HepG2 (cell line): Measurements from ENCODE around the gene APOL2. TPM values are rescaled to one million over a fixed set of nuclear protein-coding genes. Genes with fewer than 3 reads are reported as not detected.

Experiments used
- ATAC-seq: fragments of 200-7000 bp; cut with Tn5 transposase; 3 replicates; pipeline ENCODE4 v1.9.1; 2020; ENCODE audit warnings: mild to moderate bottlenecking, moderate library complexity
- BruUV-seq: library from RNA; stranded (reverse); fragments of 400-500 nt; replicated peaks from 2 replicates; lab custom pipeline; 2021; lab: Mats Ljungman, UMichigan
- CTCF ChIA-PET: fragments of 300-600 bp; formaldehyde crosslinking; extraction: SDS; loops from one replicate; lab custom pipeline; 2021; ENCODE audit warnings: low total read pairs, inconsistent platforms, low intra/inter-chr PET ratio; lab: Yijun Ruan, JAX
- POLR2A ChIA-PET: fragments of 350-600 bp; sonication (Branson Sonifier 250); formaldehyde crosslinking; loops from one replicate; lab custom pipeline; 2020; ENCODE audit warnings: antibody characterized with exemption, inconsistent platforms; lab: Yijun Ruan, JAX
- DNase-seq: peaks from one replicate; pipeline ENCODE4 v3.0.0-alpha.2; 2015; ENCODE audit warnings: low spot score
- FAIRE-seq: peaks from 3 replicates; lab custom pipeline; 2011; peaks lifted over from hg19 to GRCh38; lab: Jason Lieb, UNC
- H2AFZ ChIP-seq: one replicate; pipeline ENCODE4 v1.6.1; 2011; ENCODE audit warnings: low read length, inconsistent platforms
- H3K27ac ChIP-seq: fragments of 300-600 bp; 3 replicates; pipeline ENCODE4 v1.8.0; 2011; ENCODE audit warnings: mixed run types, mild to moderate bottlenecking, mixed read lengths, low read length, inconsistent platforms; ENCODE audit not compliant: insufficient read depth; ENCODE audit errors: extremely low read length
- H3K27me3 ChIP-seq, 2 experiments: fragments of 200-600 bp in 1 of 2; 2 replicates in 1 of 2; 3 replicates in 1 of 2; pipeline versions ENCODE4 v1.6.0 to v1.8.0; 2011; ENCODE audit warnings: low read length in 2 of 2, mild to moderate bottlenecking in 2 of 2, moderate library complexity in 2 of 2, inconsistent platforms in 1 of 2; ENCODE audit not compliant: insufficient read depth in 2 of 2, control insufficient read depth in 1 of 2
- H3K36me3 ChIP-seq, 2 experiments: fragments of 200-600 bp in 1 of 2; replicated peaks in 1 of 2; 2 replicates in 1 of 2; 3 replicates in 1 of 2; pipeline versions ENCODE4 v1.5.1 to v1.8.0; 2011; ENCODE audit warnings: low read length in 2 of 2, inconsistent platforms in 1 of 2; ENCODE audit not compliant: insufficient read depth in 2 of 2, control insufficient read depth in 1 of 2
- H3K4me1 ChIP-seq: 2 replicates; pipeline ENCODE4 v1.5.1; 2012; ENCODE audit warnings: low read length, inconsistent platforms; ENCODE audit not compliant: insufficient read depth
- H3K4me2 ChIP-seq: 2 replicates; pipeline ENCODE4 v1.6.0; 2011; ENCODE audit warnings: low read depth, low read length, inconsistent platforms
- H3K4me3 ChIP-seq, 3 experiments: fragments of 200-600 bp in 1 of 3; sonication (generic), shearing (Covaris generic) in 1 of 3; replicated peaks in 1 of 3; 2 replicates each; pipeline ENCODE4 v1.5.1; 2011 to 2016; ENCODE audit warnings: low read length in 3 of 3, inconsistent platforms in 2 of 3, low read depth in 2 of 3, mild to moderate bottlenecking in 2 of 3, control low read depth in 1 of 3, mixed read lengths in 1 of 3; ENCODE audit not compliant: insufficient read depth in 1 of 3
- H3K79me2 ChIP-seq: one replicate; pipeline ENCODE4 v1.6.1; 2011; ENCODE audit warnings: low read length, inconsistent platforms; ENCODE audit not compliant: insufficient read depth
- H3K9ac ChIP-seq: 2 replicates; pipeline ENCODE4 v1.6.0; 2011; ENCODE audit warnings: mild to moderate bottlenecking, low read depth, low read length, inconsistent platforms; ENCODE audit not compliant: insufficient read depth
- H3K9me3 ChIP-seq: 2 replicates; pipeline ENCODE4 v1.5.1; 2012; ENCODE audit warnings: mild to moderate bottlenecking, low read length
- H4K20me1 ChIP-seq: 2 replicates; pipeline ENCODE4 v1.6.0; 2011; ENCODE audit warnings: inconsistent platforms, mild to moderate bottlenecking, low read length, moderate library complexity; ENCODE audit not compliant: insufficient read depth
- ATF6 ChIP-seq: sonication (generic); formaldehyde crosslinking; conservative IDR thresholded peaks from 2 replicates; pipeline ENCODE4 v1.4.0; 2020; ENCODE audit warnings: missing genetic modification reagents
- EP300 ChIP-seq, 3 experiments: sonication (generic) in 1 of 3; formaldehyde crosslinking in 1 of 3; IDR thresholded peaks; 2 replicates each; pipeline versions ENCODE4 v1.5.1 to v1.6.1; 2011 to 2020; ENCODE audit warnings: low read depth in 2 of 3, low read length in 2 of 3, borderline replicate concordance in 1 of 3, improper control_type of control experiment in 1 of 3, mild to moderate bottlenecking in 1 of 3, missing genetic modification reagents in 1 of 3, moderate library complexity in 1 of 3
- FOXO1 ChIP-seq: sonication (generic); formaldehyde crosslinking; IDR thresholded peaks from 2 replicates; pipeline ENCODE4 v1.4.0; 2020; ENCODE audit warnings: missing genetic modification reagents
- NCOA2 ChIP-seq: sonication (generic); formaldehyde crosslinking; IDR thresholded peaks from 2 replicates; pipeline ENCODE4 v1.8.0; 2022; ENCODE audit warnings: inconsistent platforms
- NR2F6 ChIP-seq, 2 experiments: IDR thresholded peaks; 2 replicates each; pipeline ENCODE4 v1.6.1; 2016; ENCODE audit warnings: antibody characterized with exemption in 1 of 2, mild to moderate bottlenecking in 1 of 2
- RXRB ChIP-seq: IDR thresholded peaks from 2 replicates; pipeline ENCODE4 v1.6.1; 2016; ENCODE audit warnings: borderline replicate concordance, missing genetic modification reagents, missing compliant biosample characterization
- SKIL ChIP-seq: sonication (generic); formaldehyde crosslinking; IDR thresholded peaks from 2 replicates; pipeline ENCODE4 v1.8.0; 2022; ENCODE audit warnings: missing genetic modification reagents, mild to moderate bottlenecking, moderate library complexity, borderline replicate concordance
- XRCC5 ChIP-seq: fragments of 200-400 bp; formaldehyde crosslinking; optimal IDR thresholded peaks from 2 replicates; pipeline ENCODE3; 2017; ENCODE audit warnings: mild to moderate bottlenecking, low read length
- YY1 ChIP-seq: IDR thresholded peaks from 2 replicates; pipeline ENCODE4 v1.6.1; 2011; ENCODE audit warnings: low read length, low read depth, moderate library complexity, mild to moderate bottlenecking; ENCODE audit not compliant: insufficient read depth, insufficient replicate concordance
- ZNF331 ChIP-seq: sonication (generic); formaldehyde crosslinking; IDR thresholded peaks from 2 replicates; pipeline ENCODE4 v1.4.0; 2020; ENCODE audit warnings: missing genetic modification reagents
- ZNF501 ChIP-seq: sonication (generic); formaldehyde crosslinking; IDR thresholded peaks from 2 replicates; pipeline ENCODE4 v1.5.1; 2020; ENCODE audit warnings: mild to moderate bottlenecking, moderate library complexity, missing genetic modification reagents
- ZNF687 ChIP-seq: sonication (generic); formaldehyde crosslinking; IDR thresholded peaks from 2 replicates; pipeline ENCODE4 v1.5.1; 2020; ENCODE audit warnings: mild to moderate bottlenecking, missing genetic modification reagents, moderate library complexity
- ZNF777 ChIP-seq: sonication (generic); formaldehyde crosslinking; IDR thresholded peaks from 2 replicates; pipeline ENCODE4 v1.4.0; 2020; ENCODE audit warnings: missing genetic modification reagents
- WGBS: methylation state at CpG from one replicate; pipeline ENCODE4 v1.1.6; 2017; ENCODE audit warnings: low lambda C conversion rate; 5-methylcytosine and 5-hydroxymethylcytosine counted together
- in situ Hi-C: cut with HindIII; loops from 2 replicates; pipeline ENCODE4 v1.10.0; 2017; ENCODE audit warnings: low pct_unique_long_range_greater_than_20kb; ENCODE audit not compliant: extremely low pct_ligation_motif_present
- intact Hi-C: fragments of 100-400 bp; cut with micrococcal nuclease; formaldehyde crosslinking; loops from one replicate; pipeline ENCODE4 v1.10.0; 2022; ENCODE audit not compliant: unreplicated experiment
- polyA plus RNA-seq, 8 experiments: library from polyadenylated mRNA; depleted of rRNA in 3 of 8; stranded (reverse) in 7 of 8; unstranded in 1 of 8; fragments of >200 nt; fragmentation: Illumina TruSeq in 4 of 8; extraction: Trizol in 4 of 8; gene quantifications; 2 replicates each; pipeline versions ENCODE4 v1.2.1 to v1.2.3, GENCODE V29; 2011 to 2016; ENCODE audit warnings: low read depth in 4 of 8, missing spikeins in 1 of 8, mixed read lengths in 1 of 8; ENCODE audit not compliant: insufficient read depth in 1 of 8
- total RNA-seq, 5 experiments: library from RNA; depleted of rRNA; stranded (reverse); fragments of >200 nt; fragmentation: Illumina TruSeq; extraction: Trizol; gene quantifications; 2 replicates each; pipeline ENCODE4 v1.2.3, GENCODE V29; 2016; ENCODE audit warnings: low read depth in 1 of 5

APOL2 gene
- total and polyA plus RNA-seq, 2 of the 13 experiments (the other 11 are each of a cell fraction or from before 2014, with no cell fraction given), result 28.7 to 51.2 TPM

- intact Hi-C loops, result loop anchor here (1.0 kb wide), 1 partner anchor 35 kb away; no protein-coding TSS in a partner anchor
- Histone ChIP-seq H3K27me3 (peaks cover 3 to 19% of the 10 kb centered on the region in 2 experiments; a peak in 4 of 5 replicates), H3K27ac (no peak overlapping the region), H2AFZ (no peak overlapping the region), H3K4me2 (peak overlapping the region; percentile 48), H3K36me3 (no peaks in the 10 kb centered on the region), H3K4me3 (peak overlapping the region in 1 of 3 experiments; percentile 30; a peak in 1 of 6 replicates), H3K4me1 (no peaks in the 10 kb centered on the region), H4K20me1 (no peaks in the 10 kb centered on the region), H3K79me2 (no peaks in the 10 kb centered on the region), H3K9ac (no peak overlapping the region), H3K9me3 (no peaks in the 10 kb centered on the region)
- peak; percentile 75 for FAIRE-seq
- POLR2A ChIA-PET, result interaction anchor here (0.9 to 1.0 kb wide), 2 partner anchors 21 to 25 kb away, joined by 3 to 7 read pairs; no protein-coding TSS in a partner anchor
- peak; percentile 97 for ATAC-seq
- in situ Hi-C loops, result loop anchor here (5.0 kb wide), 1 partner anchor 38 kb away; no protein-coding TSS in a partner anchor
- 29% methylated on average over 12 of the region's 22 CpGs for WGBS
- DNase-seq, result peak; percentile 56
- no TSS peak for BruUV-seq
- CTCF ChIA-PET, result interaction anchor here (1.3 to 2.9 kb wide), 2 partner anchors 35 to 114 kb away, joined by 3 to 42 read pairs; no protein-coding TSS in a partner anchor
- TF ChIP-seq ZNF687 (peak; percentile 28; the same call in 1 of the 2 replicates), XRCC5 (peak; percentile 87), RXRB (0 out of 2 replicates have a peak, but pooled peaks have one; percentile 8), ZNF331 (CRISPR knock-in tag) (peak; percentile 43; the same call in 1 of the 2 replicates), EP300 (IDR thresholded peaks at IDR 0.05; ENCODE audit: low read depth in 2 of 2, low read length in 2 of 2) (no peak), EP300 (CRISPR knock-in tag; IDR thresholded peaks at IDR 0.05; ENCODE audit: borderline replicate concordance) (no peak), FOXO1 (0 out of 2 replicates have a peak, but pooled peaks have one; percentile 11), NR2F6 (IDR thresholded peaks at IDR 0.05) (no peak), NR2F6 (CRISPR knock-in tag; IDR thresholded peaks at IDR 0.05) (peak; percentile 14; the same call in 1 of the 2 replicates), YY1 (peak; percentile 48), ZNF777 (CRISPR knock-in tag) (no peak), ATF6 (0 out of 2 replicates have a peak, but pooled peaks have one; percentile 47), NCOA2 (peak; percentile 15; the same call in 1 of the 2 replicates), ZNF501 (CRISPR knock-in tag) (peak; percentile 38; the same call in 1 of the 2 replicates), SKIL (CRISPR knock-in tag) (no peak)
These were observed 59.1 kb downstream of the APOL2 start for GRCh38 chr22:36180038-36180880.
